Measurements from ENCODE around the gene CASP5. TPM values are rescaled to one million over a fixed set of nuclear protein-coding genes. Genes with fewer than 3 reads are reported as not detected.

The CASP5 gene
- total RNA-seq, 1 experiment from 2014 or later = not detected

- no peak for TF ChIP-seq TP53 (CRISPR knock-in tag; IDR thresholded peaks at IDR 0.05)
- ATAC-seq (no peak), DNase-seq (ENCODE audit: low spot score) (no peak)
- peaks cover 15% of the 10 kb centered on the region for H3K9me3 Mint-ChIP-seq
- H3K27ac Mint-ChIP-seq = no peak overlapping the region
- POLR2A ChIA-PET = no interaction called here
- 0 out of 2 replicates have a peak, but pooled peaks cover 3% of the 10 kb centered on the region for H3K4me1 Mint-ChIP-seq
- H3K27me3 Mint-ChIP-seq (ENCODE audit: low read depth) = no peaks in the 10 kb centered on the region
- H3K36me3 Mint-ChIP-seq = no peaks in the 10 kb centered on the region
- CTCF ChIA-PET = no interaction called here
- H3K4me3 Mint-ChIP-seq = no peak overlapping the region
Measured at GRCh38 chr11:105042178-105042577, 19.2 kb upstream of the CASP5 start.

- ChIA-PET CTCF (no interaction called here), POLR2A (no interaction called here)
- Mint-ChIP-seq H3K36me3 (0 out of 2 replicates have a peak, but pooled peaks cover 5% of the 10 kb centered on the region), H3K4me1 (0 out of 2 replicates have a peak, but pooled peaks cover 3% of the 10 kb centered on the region), H3K9me3 (peaks cover 21% of the 10 kb centered on the region), H3K27me3 (ENCODE audit: low read depth) (no peaks in the 10 kb centered on the region), H3K27ac (no peak overlapping the region), H3K4me3 (no peak overlapping the region)
- DNase-seq (ENCODE audit: low spot score) = no peak
- no peak for ATAC-seq
- TF ChIP-seq ZNF416 (CRISPR knock-in tag; IDR thresholded peaks at IDR 0.05) (no peak), TP53 (CRISPR knock-in tag; IDR thresholded peaks at IDR 0.05) (no peak), ZMAT4 (CRISPR knock-in tag; IDR thresholded peaks at IDR 0.05) (no peak), TEAD4 (CRISPR knock-in tag; IDR thresholded peaks at IDR 0.05) (no peak), NR2C2 (CRISPR knock-in tag; IDR thresholded peaks at IDR 0.05) (no peak), PRDM15 (CRISPR knock-in tag; IDR thresholded peaks at IDR 0.05) (no peak), NFATC4 (CRISPR knock-in tag; IDR thresholded peaks at IDR 0.05) (no peak), CREM (CRISPR knock-in tag; IDR thresholded peaks at IDR 0.05) (no peak)
Measured at GRCh38 chr11:105040703-105041102, 17.7 kb upstream of the CASP5 start.

GRCh38 chr11:105034813-105035620 is 12.0 kb upstream of the CASP5 start, which contains the start of gene CASP1:
CASP1 (minus strand) TSS chr11:105035144; CDS start chr11:105035113, 31 bp downstream.
- Mint-ChIP-seq H3K9me3 (peaks cover 25% of the 10 kb centered on the region), H3K36me3 (0 out of 2 replicates have a peak, but pooled peaks cover 5% of the 10 kb centered on the region), H3K27me3 (ENCODE audit: low read depth) (no peaks in the 10 kb centered on the region), H3K27ac (peak within 1 kb of the TSS; percentile 6; the same call in 1 of the 2 replicates), H3K4me1 (peaks cover 6% of the 10 kb centered on the region), H3K4me3 (no peak within 1 kb of the TSS)
- ChIA-PET CTCF (no interaction called here), POLR2A (no interaction called here)
- ATAC-seq (no peak), DNase-seq (ENCODE audit: low spot score) (no peak)
- TF ChIP-seq ATF2 (CRISPR knock-in tag; IDR thresholded peaks at IDR 0.05; ENCODE audit: borderline replicate concordance, low read depth) (no peak), ESRRA (CRISPR knock-in tag; IDR thresholded peaks at IDR 0.05; ENCODE audit: borderline replicate concordance) (no peak), ATF6 (CRISPR knock-in tag; IDR thresholded peaks at IDR 0.05) (no peak), SP1 (CRISPR knock-in tag; conservative IDR thresholded peaks at IDR 0.05) (no peak), E2F5 (CRISPR knock-in tag; IDR thresholded peaks at IDR 0.05) (no peak), ZBTB21 (CRISPR knock-in tag; IDR thresholded peaks at IDR 0.05; ENCODE audit: borderline replicate concordance) (no peak), ZMAT4 (CRISPR knock-in tag; IDR thresholded peaks at IDR 0.05) (no peak), CDX4 (CRISPR knock-in tag; IDR thresholded peaks at IDR 0.05; ENCODE audit: borderline replicate concordance) (no peak), KAT7 (CRISPR knock-in tag; IDR thresholded peaks at IDR 0.05; ENCODE audit: borderline replicate concordance) (no peak), ZNF317 (CRISPR knock-in tag; IDR thresholded peaks at IDR 0.05; ENCODE audit: borderline replicate concordance, low read depth) (no peak), CREB1 (CRISPR knock-in tag; IDR thresholded peaks at IDR 0.05) (no peak), ZNF232 (CRISPR knock-in tag; IDR thresholded peaks at IDR 0.05) (no peak), ZNF423 (CRISPR knock-in tag; IDR thresholded peaks at IDR 0.05) (no peak), CREM (CRISPR knock-in tag; IDR thresholded peaks at IDR 0.05) (no peak)

Measured in WTC11 (cell line).